Measurements from ENCODE around the gene LPIN2.
A peak's percentile ranks its signal among the peaks of the same experiment; 100 is the strongest.

LPIN2 gene

GRCh38 chr18:2981212-2981728, 31.7 kb downstream of the LPIN2 start:
- H4K20me1 ChIP-seq (ENCODE audit: control insufficient read depth, insufficient read depth, low read depth, low read length), result peaks cover 7% of the 10 kb centered on the region; the same call in 1 of the 2 replicates
- no peaks in the 10 kb centered on the region for H3K27me3 ChIP-seq (ENCODE audit: control insufficient read depth, low read length)
- H3K4me2 ChIP-seq (ENCODE audit: low read length), result no peak overlapping the region
- no peaks in the 10 kb centered on the region for H3K9me2 ChIP-seq (replicated peaks; ENCODE audit: control insufficient read depth, low read length)
- TF ChIP-seq CTCF (IDR thresholded peaks at IDR 0.05; ENCODE audit: low read depth, low read length, poor library complexity, severe bottlenecking), result no peak
- no peak for TF ChIP-seq EZH2phosphoT487 (IDR thresholded peaks at IDR 0.05; ENCODE audit: borderline replicate concordance, low read length)
- no peak overlapping the region for H3K27ac ChIP-seq (ENCODE audit: low read depth, low read length)
- H3K4me1 ChIP-seq (ENCODE audit: control insufficient read depth, low read length), result peaks cover 45% of the 10 kb centered on the region
- no peaks in the 10 kb centered on the region for H3K36me3 ChIP-seq (ENCODE audit: control insufficient read depth, low read length)
- H3K79me2 ChIP-seq (ENCODE audit: control insufficient read depth, low read length), result peaks cover 53% of the 10 kb centered on the region
- peaks cover 9% of the 10 kb centered on the region for H3F3A ChIP-seq (ENCODE audit: control insufficient read depth, insufficient read depth)
- H3K9me3 ChIP-seq (ENCODE audit: control insufficient read depth, insufficient read depth, low read length), result no peaks in the 10 kb centered on the region
- no peak overlapping the region for H3K4me3 ChIP-seq (ENCODE audit: low read length)

GRCh38 chr18:2979871-2980790, 32.8 kb downstream of the LPIN2 start:
- Histone ChIP-seq H3K36me3 (ENCODE audit: control insufficient read depth, low read length) (no peaks in the 10 kb centered on the region), H3K4me2 (ENCODE audit: low read length) (peak overlapping the region; percentile 59), H3F3A (ENCODE audit: control insufficient read depth, insufficient read depth) (peaks cover 9% of the 10 kb centered on the region), H3K79me2 (ENCODE audit: control insufficient read depth, low read length) (peaks cover 59% of the 10 kb centered on the region), H3K4me3 (ENCODE audit: low read length) (peak overlapping the region; percentile 21), H3K4me1 (ENCODE audit: control insufficient read depth, low read length) (peaks cover 45% of the 10 kb centered on the region), H3K27ac (ENCODE audit: low read depth, low read length) (peak overlapping the region; percentile 22; the same call in 1 of the 2 replicates), H3K27me3 (ENCODE audit: control insufficient read depth, low read length) (no peaks in the 10 kb centered on the region), H4K20me1 (ENCODE audit: control insufficient read depth, insufficient read depth, low read depth, low read length) (peaks cover 7% of the 10 kb centered on the region; the same call in 1 of the 2 replicates), H3K9me3 (ENCODE audit: control insufficient read depth, insufficient read depth, low read length) (no peaks in the 10 kb centered on the region), H3K9me2 (replicated peaks; ENCODE audit: control insufficient read depth, low read length) (no peaks in the 10 kb centered on the region)
- TF ChIP-seq CTCF (IDR thresholded peaks at IDR 0.05; ENCODE audit: low read depth, low read length, poor library complexity, severe bottlenecking), result no peak
- TF ChIP-seq EZH2phosphoT487 (IDR thresholded peaks at IDR 0.05; ENCODE audit: borderline replicate concordance, low read length), result no peak

GRCh38 chr18:2979129-2979528, 33.8 kb downstream of the LPIN2 start:
- no peak for TF ChIP-seq EZH2phosphoT487 (IDR thresholded peaks at IDR 0.05; ENCODE audit: borderline replicate concordance, low read length)
- TF ChIP-seq CTCF (IDR thresholded peaks at IDR 0.05; ENCODE audit: low read depth, low read length, poor library complexity, severe bottlenecking), result no peak
- Histone ChIP-seq H3K9me3 (ENCODE audit: control insufficient read depth, insufficient read depth, low read length) (no peaks in the 10 kb centered on the region), H3K4me3 (ENCODE audit: low read length) (no peak overlapping the region), H3K4me1 (ENCODE audit: control insufficient read depth, low read length) (peaks cover 42% of the 10 kb centered on the region), H3K9me2 (replicated peaks; ENCODE audit: control insufficient read depth, low read length) (no peaks in the 10 kb centered on the region), H3K36me3 (ENCODE audit: control insufficient read depth, low read length) (no peaks in the 10 kb centered on the region), H3F3A (ENCODE audit: control insufficient read depth, insufficient read depth) (peaks cover 9% of the 10 kb centered on the region), H3K27me3 (ENCODE audit: control insufficient read depth, low read length) (no peaks in the 10 kb centered on the region), H3K4me2 (ENCODE audit: low read length) (peak overlapping the region; percentile 59; the same call in 1 of the 2 replicates), H4K20me1 (ENCODE audit: control insufficient read depth, insufficient read depth, low read depth, low read length) (peaks cover 7% of the 10 kb centered on the region; the same call in 1 of the 2 replicates), H3K79me2 (ENCODE audit: control insufficient read depth, low read length) (peaks cover 52% of the 10 kb centered on the region), H3K27ac (ENCODE audit: low read depth, low read length) (no peak overlapping the region)

All from DOHH2 (cell line).